ENCODE results near the gene JADE3.
"Not testable (repeated sequence)": the region's sequence is repeated elsewhere in the genome, so short reads cannot be mapped to it uniquely, and the experiment has no call there.

The JADE3 gene

GRCh38 chrX:46938589-46938988 is 26.4 kb downstream of the JADE3 start:
- DNase-seq: no peak

- no peak for DNase-seq
Measured at GRCh38 chrX:46941341-46941740, 29.1 kb downstream of the JADE3 start.

- no peak for DNase-seq
Measured at GRCh38 chrX:46953137-46953527, 40.9 kb downstream of the JADE3 start.

- no peak for DNase-seq
Measured at GRCh38 chrX:46953597-46953996, 41.4 kb downstream of the JADE3 start.

- no peak for DNase-seq
Measured at GRCh38 chrX:46954716-46955115, 42.5 kb downstream of the JADE3 start.

- not testable (repeated sequence) for DNase-seq
Measured at GRCh38 chrX:46956589-46956988, 44.4 kb downstream of the JADE3 start.

- DNase-seq: no peak
Measured at GRCh38 chrX:46957297-46957696, 45.1 kb downstream of the JADE3 start.

GRCh38 chrX:46959101-46959500 is 46.9 kb downstream of the JADE3 start:
- DNase-seq: no peak

- DNase-seq: no peak
Measured at GRCh38 chrX:46959985-46960700, 47.9 kb downstream of the JADE3 start.

- no peak for DNase-seq
Measured at GRCh38 chrX:46961097-46961496, 48.9 kb downstream of the JADE3 start.

GRCh38 chrX:46961574-46962283 is 49.5 kb downstream of the JADE3 start:
- DNase-seq: no peak

- no peak for DNase-seq
Measured at GRCh38 chrX:46965125-46965758, 53.0 kb downstream of the JADE3 start.

GRCh38 chrX:46967547-46967946 is 55.3 kb downstream of the JADE3 start:
- DNase-seq: no peak

GRCh38 chrX:46977046-46977445 is 64.8 kb downstream of the JADE3 start:
- DNase-seq: not testable (repeated sequence)

GRCh38 chrX:46978341-46979291 is 66.4 kb downstream of the JADE3 start:
- DNase-seq: peak; percentile 1 to 32

GRCh38 chrX:46984705-46985104 is 72.5 kb downstream of the JADE3 start:
- DNase-seq: no peak

GRCh38 chrX:46989548-46989947 is 77.3 kb downstream of the JADE3 start:
- no peak for DNase-seq

- no peak for DNase-seq
Measured at GRCh38 chrX:46991664-46992063, 79.4 kb downstream of the JADE3 start.

GRCh38 chrX:46992070-46992469 is 79.8 kb downstream of the JADE3 start:
- DNase-seq: no peak

GRCh38 chrX:46994096-46994495 is 81.9 kb downstream of the JADE3 start:
- no peak for DNase-seq

GRCh38 chrX:47012131-47012530 is 99.9 kb downstream of the JADE3 start:
- no peak for DNase-seq

GRCh38 chrX:47026198-47026597 is 114.0 kb downstream of the JADE3 start:
- no peak for DNase-seq

GRCh38 chrX:47030339-47030738 is 118.1 kb downstream of the JADE3 start:
- DNase-seq: peak; percentile 0 to 22
